Right atrium auricular region (tissue), 2 donors: Measurements from ENCODE around the gene AIMP2. TPM values are rescaled to one million over a fixed set of nuclear protein-coding genes. Genes with fewer than 3 reads are reported as not detected.
"Not testable (repeated sequence)": the region's sequence is repeated elsewhere in the genome, so short reads cannot be mapped to it uniquely, and the experiment has no call there.

Experiments used
- DNase-seq: peaks from one replicate; pipeline ENCODE4 v3.0.0-alpha.2; 2019; ENCODE audit warnings: low spot score
- H3K27ac ChIP-seq, 2 donors: fragments of 200-600 bp; sonication (generic); 1 replicate in 1 of 2; 2 replicates in 1 of 2; pipeline ENCODE4 v1.5.1; 2016 to 2019
- H3K27me3 ChIP-seq, 2 donors: fragments of 200-600 bp; sonication (generic); one replicate each; pipeline versions ENCODE4 v1.5.1 to v1.6.0; 2017 to 2019
- H3K36me3 ChIP-seq: fragments of 200-600 bp; sonication (generic); one replicate; pipeline ENCODE4 v1.5.1; 2016
- H3K4me1 ChIP-seq, 2 donors: fragments of 200-600 bp; sonication (generic); one replicate each; pipeline versions ENCODE4 v1.5.1 to v1.6.0; 2017 to 2019
- H3K4me3 ChIP-seq, 2 donors: fragments of 200-600 bp; sonication (generic); 1 replicate in 1 of 2; 2 replicates in 1 of 2; pipeline ENCODE4 v1.5.1; 2017 to 2019; ENCODE audit warnings: mild to moderate bottlenecking in 1 of 2, moderate library complexity in 1 of 2
- H3K9me3 ChIP-seq, 2 donors: fragments of 200-600 bp; sonication (generic); one replicate each; pipeline ENCODE4 v1.5.1; 2019
- total RNA-seq, 2 donors: library from RNA; depleted of rRNA; stranded (reverse); fragments of >200 nt; gene quantifications; one replicate each; pipeline ENCODE4 v1.1.0, GENCODE V29; 2016
- TF ChIP-seq, protein P1 (sequence below), 2 donors: fragments of 200-600 bp; sonication (generic); IDR thresholded peaks; one replicate each; pipeline ENCODE4 v1.5.1; 2019; ENCODE audit warnings: antibody characterized with exemption in 2 of 2

The AIMP2 gene
- total RNA-seq, 2 donors from 2014 or later, result 38.4 to 53.0 TPM

DNA sequence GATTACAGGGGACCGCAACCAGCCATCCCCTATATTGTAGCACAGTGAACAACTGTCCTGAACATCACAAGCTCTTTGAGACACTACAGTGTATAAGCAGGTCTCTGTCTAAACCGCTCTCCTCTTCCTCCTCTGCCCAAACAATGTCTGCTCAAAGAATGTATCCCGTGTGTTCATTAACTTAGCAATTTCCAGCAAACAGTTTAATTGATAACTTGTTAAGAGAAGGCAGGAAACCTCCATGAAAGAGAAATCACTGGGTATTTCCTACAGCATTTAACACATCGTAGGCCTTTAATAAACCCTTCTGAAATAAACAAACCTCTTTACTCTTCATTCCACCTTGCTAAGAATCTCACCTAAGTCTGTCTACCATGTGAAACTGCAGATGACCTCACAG lies 1.7 kb upstream of the AIMP2 start:
- Histone ChIP-seq H3K36me3 (peaks cover 8% of the 10 kb centered on the region), H3K4me3 (no peak overlapping the region), H3K4me1 (peaks cover 0 to 31% of the 10 kb centered on the region in 2 donors), H3K9me3 (no peaks in the 10 kb centered on the region), H3K27me3 (no peaks in the 10 kb centered on the region), H3K27ac (no peak overlapping the region)
- DNase-seq, result no peak
- TF ChIP-seq, protein P1, sequence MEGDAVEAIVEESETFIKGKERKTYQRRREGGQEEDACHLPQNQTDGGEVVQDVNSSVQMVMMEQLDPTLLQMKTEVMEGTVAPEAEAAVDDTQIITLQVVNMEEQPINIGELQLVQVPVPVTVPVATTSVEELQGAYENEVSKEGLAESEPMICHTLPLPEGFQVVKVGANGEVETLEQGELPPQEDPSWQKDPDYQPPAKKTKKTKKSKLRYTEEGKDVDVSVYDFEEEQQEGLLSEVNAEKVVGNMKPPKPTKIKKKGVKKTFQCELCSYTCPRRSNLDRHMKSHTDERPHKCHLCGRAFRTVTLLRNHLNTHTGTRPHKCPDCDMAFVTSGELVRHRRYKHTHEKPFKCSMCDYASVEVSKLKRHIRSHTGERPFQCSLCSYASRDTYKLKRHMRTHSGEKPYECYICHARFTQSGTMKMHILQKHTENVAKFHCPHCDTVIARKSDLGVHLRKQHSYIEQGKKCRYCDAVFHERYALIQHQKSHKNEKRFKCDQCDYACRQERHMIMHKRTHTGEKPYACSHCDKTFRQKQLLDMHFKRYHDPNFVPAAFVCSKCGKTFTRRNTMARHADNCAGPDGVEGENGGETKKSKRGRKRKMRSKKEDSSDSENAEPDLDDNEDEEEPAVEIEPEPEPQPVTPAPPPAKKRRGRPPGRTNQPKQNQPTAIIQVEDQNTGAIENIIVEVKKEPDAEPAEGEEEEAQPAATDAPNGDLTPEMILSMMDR (IDR thresholded peaks at IDR 0.05), result no peak

GRCh38 chr7:6007835-6008590 lies 1.1 kb upstream of the AIMP2 start:
- Histone ChIP-seq H3K4me3 (peak overlapping the region; percentile 73 to 75), H3K4me1 (peaks cover 0 to 31% of the 10 kb centered on the region in 2 donors), H3K27ac (peak overlapping the region; percentile 91 to 97)
- H3K9me3 ChIP-seq, H3K36me3 ChIP-seq, DNase-seq, H3K27me3 ChIP-seq: not testable (repeated sequence)

- H3K27me3 ChIP-seq, H3K9me3 ChIP-seq, H3K27ac ChIP-seq, H3K36me3 ChIP-seq, H3K4me3 ChIP-seq, DNase-seq: not testable (repeated sequence)
- peaks cover 0 to 37% of the 10 kb centered on the region in 2 donors for H3K4me1 ChIP-seq
Measured at GRCh38 chr7:6010370-6010769, 1.3 kb downstream of the AIMP2 start.

DNA sequence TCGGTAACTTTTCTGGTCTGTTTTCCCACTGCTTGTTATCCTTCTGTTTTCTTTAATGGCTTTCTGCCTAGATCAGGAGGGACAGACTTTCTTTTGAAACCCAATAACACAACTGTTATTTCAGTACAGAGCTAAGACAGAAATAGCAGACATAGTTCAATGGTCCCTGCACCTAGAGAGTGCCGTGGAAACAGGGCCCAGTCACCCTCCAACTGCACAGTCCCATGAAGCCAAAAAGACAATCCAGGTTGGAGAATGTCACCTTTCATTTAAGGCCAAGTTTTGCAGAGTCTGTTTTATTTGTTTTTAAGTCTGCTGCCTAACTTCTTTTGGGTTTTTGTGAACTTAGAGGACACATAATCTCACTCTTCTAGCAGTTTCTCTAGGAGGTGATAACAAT lies 2.5 kb downstream of the AIMP2 start:
- Histone ChIP-seq H3K27ac (no peak overlapping the region), H3K4me1 (peaks cover 0 to 46% of the 10 kb centered on the region in 2 donors), H3K36me3 (peaks cover 17% of the 10 kb centered on the region), H3K4me3 (no peak overlapping the region), H3K9me3 (no peaks in the 10 kb centered on the region), H3K27me3 (no peaks in the 10 kb centered on the region)
- DNase-seq, result no peak
- TF ChIP-seq, protein P1 (IDR thresholded peaks at IDR 0.05), result no peak

DNA sequence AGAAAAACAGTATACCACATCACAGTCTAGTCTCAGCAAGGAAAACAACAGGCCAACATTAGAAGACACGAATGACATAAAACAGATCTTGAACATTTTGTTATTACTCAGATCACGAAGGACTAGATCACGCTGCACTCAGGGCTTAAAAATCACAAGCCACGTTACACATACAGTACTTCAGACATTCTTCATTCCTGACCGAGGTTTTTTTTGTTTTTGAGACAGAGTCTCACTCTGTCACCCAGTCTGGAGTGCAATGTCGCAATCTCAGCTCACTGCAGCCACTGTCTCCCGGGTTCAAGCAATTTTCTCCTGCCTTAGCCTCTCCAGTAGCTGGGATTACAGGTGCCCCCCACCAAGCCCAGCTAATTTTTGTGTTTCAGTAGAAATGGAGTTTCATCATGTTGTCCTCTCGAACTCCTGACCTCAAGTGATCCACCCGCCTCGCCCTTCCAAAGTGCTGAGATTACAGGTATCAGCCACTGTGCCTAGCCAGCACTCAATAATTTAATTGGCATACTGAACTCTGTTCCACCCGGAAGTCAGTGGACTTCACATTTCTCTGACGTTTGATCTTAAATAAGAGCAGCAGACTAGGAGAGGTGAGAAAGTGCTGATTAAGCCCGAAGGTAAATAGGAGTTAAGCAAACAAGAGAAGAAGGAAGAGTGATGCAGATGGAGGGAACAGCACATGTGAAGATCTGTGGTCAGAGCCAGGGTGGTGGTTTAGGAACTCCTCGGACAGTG lies 3.5 kb downstream of the AIMP2 start:
- DNase-seq, result no peak
- Histone ChIP-seq H3K27ac (no peak overlapping the region), H3K9me3 (no peaks in the 10 kb centered on the region), H3K4me3 (no peak overlapping the region), H3K36me3 (peaks cover 27% of the 10 kb centered on the region), H3K4me1 (peaks cover 0 to 46% of the 10 kb centered on the region in 2 donors), H3K27me3 (no peaks in the 10 kb centered on the region)
- TF ChIP-seq, protein P1 (IDR thresholded peaks at IDR 0.05), result no peak

DNA sequence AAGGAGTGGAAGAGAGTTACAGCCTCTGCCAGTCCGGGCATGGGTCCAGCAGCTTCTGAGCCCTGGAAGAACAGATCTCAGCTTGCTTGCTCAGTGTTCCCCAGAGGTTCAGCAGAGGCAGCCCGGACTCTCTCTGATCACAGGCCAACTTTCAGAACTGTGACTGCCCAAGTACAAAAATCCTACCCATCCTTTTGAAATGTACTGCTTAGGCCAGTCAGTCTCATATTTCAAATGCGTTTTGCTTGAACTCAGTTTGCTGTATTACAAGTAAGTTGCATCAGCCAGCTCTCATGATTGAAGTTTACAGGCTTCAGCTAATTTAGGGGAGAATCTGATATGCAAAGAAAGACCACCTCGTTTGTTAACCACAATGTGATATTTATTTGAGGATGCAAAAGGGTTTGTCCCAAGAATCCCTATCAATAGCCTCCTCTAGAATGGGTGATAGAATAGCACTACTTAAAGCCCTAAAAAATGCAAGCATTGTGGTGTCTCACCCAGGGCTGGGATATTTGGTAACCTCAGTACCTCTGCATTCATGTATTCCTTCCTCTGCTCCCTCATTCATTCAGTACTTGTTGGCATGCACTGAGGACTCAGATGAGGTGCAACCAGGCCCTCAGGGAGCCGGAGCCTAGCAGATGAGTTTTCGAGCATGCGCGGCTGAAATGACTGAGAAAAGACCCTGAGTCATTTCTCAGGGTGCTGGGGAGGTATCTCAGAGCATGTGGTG lies 7.0 kb downstream of the AIMP2 start:
- Histone ChIP-seq H3K36me3 (peaks cover 63% of the 10 kb centered on the region), H3K9me3 (no peaks in the 10 kb centered on the region), H3K27ac (peak overlapping the region in 1 of 2 donors; percentile 24), H3K4me1 (peaks cover 0 to 23% of the 10 kb centered on the region in 2 donors), H3K4me3 (no peak overlapping the region), H3K27me3 (no peaks in the 10 kb centered on the region)
- TF ChIP-seq, protein P1 (IDR thresholded peaks at IDR 0.05), result no peak
- peak; percentile 68 for DNase-seq
